ENCODE measurements around the gene ZZZ3.

The ZZZ3 gene

GRCh38 chr1:77664939-77665516 lies 17.4 kb downstream of the ZZZ3 start:
- Histone ChIP-seq H3K4me2 (ENCODE audit: low read depth, low read length) (no peak overlapping the region), H2AFZ (ENCODE audit: low read length) (no peak overlapping the region), H4K20me1 (ENCODE audit: insufficient read depth, low read length) (peaks cover 8% of the 10 kb centered on the region; the same call in 1 of the 2 replicates), H3K27ac (ENCODE audit: low read length) (no peak overlapping the region), H3K4me3 (ENCODE audit: low read length) (no peak overlapping the region), H3K9ac (ENCODE audit: low read length) (no peak overlapping the region), H3K27me3 (replicated peaks; ENCODE audit: insufficient read depth, low read length) (no peaks in the 10 kb centered on the region), H3K9me2 (replicated peaks; ENCODE audit: insufficient read depth, low read length) (no peaks in the 10 kb centered on the region), H3K4me1 (ENCODE audit: low read length) (no peaks in the 10 kb centered on the region), H3K9me3 (replicated peaks; ENCODE audit: insufficient read depth, low read length) (no peaks in the 10 kb centered on the region), H3K79me2 (ENCODE audit: low read length) (peaks cover 100% of the 10 kb centered on the region), H3K36me3 (replicated peaks; ENCODE audit: insufficient read depth, low read length) (no peaks in the 10 kb centered on the region), H3F3A (ENCODE audit: insufficient read depth, low read length) (no peaks in the 10 kb centered on the region)
- DNase-seq: no peak
- no peak for TF ChIP-seq CTCF (IDR thresholded peaks at IDR 0.05; ENCODE audit: low read length)
- no peak for TF ChIP-seq EZH2 (optimal IDR thresholded peaks at IDR 0.05; ENCODE audit: low read depth, low read length)
- no peak for TF ChIP-seq EZH2phosphoT487 (IDR thresholded peaks at IDR 0.05; ENCODE audit: low read length)

GRCh38 chr1:77661696-77662095 lies 20.8 kb downstream of the ZZZ3 start:
- Histone ChIP-seq H3K4me1 (ENCODE audit: low read length) (no peaks in the 10 kb centered on the region), H3K36me3 (replicated peaks; ENCODE audit: insufficient read depth, low read length) (no peaks in the 10 kb centered on the region), H2AFZ (ENCODE audit: low read length) (no peak overlapping the region), H3K27me3 (replicated peaks; ENCODE audit: insufficient read depth, low read length) (no peaks in the 10 kb centered on the region), H3K9me3 (replicated peaks; ENCODE audit: insufficient read depth, low read length) (no peaks in the 10 kb centered on the region), H3K4me3 (ENCODE audit: low read length) (no peak overlapping the region), H3K79me2 (ENCODE audit: low read length) (peaks cover 99% of the 10 kb centered on the region), H3K27ac (ENCODE audit: low read length) (no peak overlapping the region), H3F3A (ENCODE audit: insufficient read depth, low read length) (no peaks in the 10 kb centered on the region), H4K20me1 (ENCODE audit: insufficient read depth, low read length) (peaks cover 4% of the 10 kb centered on the region; the same call in 1 of the 2 replicates), H3K9me2 (replicated peaks; ENCODE audit: insufficient read depth, low read length) (no peaks in the 10 kb centered on the region), H3K4me2 (ENCODE audit: low read depth, low read length) (no peak overlapping the region), H3K9ac (ENCODE audit: low read length) (no peak overlapping the region)
- no peak for DNase-seq
- no peak for TF ChIP-seq EZH2 (optimal IDR thresholded peaks at IDR 0.05; ENCODE audit: low read depth, low read length)
- TF ChIP-seq CTCF (IDR thresholded peaks at IDR 0.05; ENCODE audit: low read length): no peak
- TF ChIP-seq EZH2phosphoT487 (IDR thresholded peaks at IDR 0.05; ENCODE audit: low read length): no peak

- DNase-seq: no peak
- Histone ChIP-seq H3K36me3 (replicated peaks; ENCODE audit: insufficient read depth, low read length) (no peaks in the 10 kb centered on the region), H2AFZ (ENCODE audit: low read length) (no peak overlapping the region), H3K9me3 (replicated peaks; ENCODE audit: insufficient read depth, low read length) (no peaks in the 10 kb centered on the region), H3K79me2 (ENCODE audit: low read length) (peaks cover 99% of the 10 kb centered on the region), H3K9ac (ENCODE audit: low read length) (no peak overlapping the region), H3F3A (ENCODE audit: insufficient read depth, low read length) (no peaks in the 10 kb centered on the region), H3K9me2 (replicated peaks; ENCODE audit: insufficient read depth, low read length) (no peaks in the 10 kb centered on the region), H3K4me3 (ENCODE audit: low read length) (no peak overlapping the region), H3K4me2 (ENCODE audit: low read depth, low read length) (no peak overlapping the region), H3K27ac (ENCODE audit: low read length) (no peak overlapping the region), H3K4me1 (ENCODE audit: low read length) (no peaks in the 10 kb centered on the region), H3K27me3 (replicated peaks; ENCODE audit: insufficient read depth, low read length) (no peaks in the 10 kb centered on the region), H4K20me1 (ENCODE audit: insufficient read depth, low read length) (peaks cover 9% of the 10 kb centered on the region; the same call in 1 of the 2 replicates)
- TF ChIP-seq EZH2phosphoT487 (IDR thresholded peaks at IDR 0.05; ENCODE audit: low read length) (no peak), EZH2 (optimal IDR thresholded peaks at IDR 0.05; ENCODE audit: low read depth, low read length) (no peak), CTCF (IDR thresholded peaks at IDR 0.05; ENCODE audit: low read length) (no peak)
Observed at GRCh38 chr1:77659879-77660593, 22.4 kb downstream of the ZZZ3 start.
